Heart right ventricle (tissue), 16 donors: ENCODE data around the gene NACA. TPM values are rescaled to one million over a fixed set of nuclear protein-coding genes. Genes with fewer than 3 reads are reported as not detected.

Experiments used
- ATAC-seq, 8 donors: fragments of 200-7000 bp; cut with Tn5 transposase; one replicate each; pipeline ENCODE4 v1.9.1; 2020; ENCODE audit warnings: mild to moderate bottlenecking in 8 of 8, moderate library complexity in 8 of 8, moderate number of reproducible peaks in 1 of 8
- DNase-seq, 2 donors: peaks; one replicate each; pipeline ENCODE4 v3.0.0-alpha.2; 2020
- H3K27ac ChIP-seq, 10 donors: fragments of 200-600 bp; sonication (generic) in 2 of 10; one replicate each; pipeline versions ENCODE4 v1.5.0 to v1.8.0; 2020 to 2022; ENCODE audit warnings: mild to moderate bottlenecking in 3 of 10
- H3K27me3 ChIP-seq, 7 donors: fragments of 200-600 bp; one replicate each; pipeline ENCODE4 v1.8.0; 2021 to 2022; ENCODE audit warnings: mild to moderate bottlenecking in 2 of 7
- H3K36me3 ChIP-seq, 9 donors: fragments of 200-600 bp; sonication (generic) in 1 of 9; one replicate each; pipeline versions ENCODE4 v1.5.0 to v1.8.0; 2020 to 2022; ENCODE audit warnings: mild to moderate bottlenecking in 2 of 9
- H3K4me1 ChIP-seq, 9 donors: fragments of 200-600 bp; sonication (generic) in 1 of 9; one replicate each; pipeline versions ENCODE4 v1.5.0 to v1.8.0; 2020 to 2022; ENCODE audit warnings: mild to moderate bottlenecking in 4 of 9
- H3K4me3 ChIP-seq, 10 donors: fragments of 200-600 bp; sonication (generic) in 2 of 10; one replicate each; pipeline versions ENCODE4 v1.5.0 to v1.8.0; 2020 to 2022; ENCODE audit warnings: mild to moderate bottlenecking in 7 of 10, moderate library complexity in 2 of 10
- H3K9me3 ChIP-seq, 11 donors: fragments of 200-600 bp in 10 of 11; sonication (generic) in 2 of 11; one replicate each; pipeline versions ENCODE4 v1.5.0 to v1.8.0; 2013 to 2022; ENCODE audit warnings: mild to moderate bottlenecking in 2 of 11, control low read depth in 1 of 11, moderate library complexity in 1 of 11
- WGBS, 2 donors: extraction: QIAGEN DNeasy Blood & Tissue Kit; methylation state at CpG; one replicate each; pipeline ENCODE4 v1.1.7; 2013; ENCODE audit warnings: inconsistent platforms in 1 of 2; 5-methylcytosine and 5-hydroxymethylcytosine counted together
- intact Hi-C, 10 donors: fragments of 100-400 bp; cut with DNase I; formaldehyde crosslinking; loops; one replicate each; pipeline versions ENCODE4 v1.11.1 to v1.14.2; 2022
- polyA plus RNA-seq, 2 donors: library from polyadenylated mRNA; stranded (reverse); fragments of 200-250 nt; gene quantifications; one replicate each; pipeline ENCODE4 v1.2.3, GENCODE V29; 2013
- total RNA-seq, 10 donors: library from RNA; stranded (reverse); fragmentation: NEBNext Ultra II Directional in 3 of 10; extraction: Animal tissue kit (Norgen Biotek cat#: 25700) in 3 of 10; gene quantifications; one replicate each; pipeline versions ENCODE4 v1.2.1 to v1.2.4, GENCODE V29; 2021 to 2023
- TF ChIP-seq, protein P1 (sequence below), 9 donors: fragments of 200-600 bp; sonication (generic) in 2 of 9; IDR thresholded peaks; one replicate each; pipeline versions ENCODE4 v1.5.0 to v1.8.0; 2021 to 2022; ENCODE audit warnings: antibody characterized with exemption in 9 of 9, mild to moderate bottlenecking in 5 of 9, moderate library complexity in 1 of 9
- donor health status: Arrhythmogenic right ventricular cardiomyopathy.
- donor health status: ischemic (EF 13 %, LVEDD 7.1; RV severe dilation, severe dysfunction).
- donor health status: healthy with polysubstance abuse.
- donor health status: DM: no; HTN: yes; CAD: no.
- donor health status: DM: no; HTN: no; CAD: no.
- donor health status: ischemic (EF 25% LVEDD 6.9; RV normal size, moderate dysfunction).
- donor health status: ischemic (EF 25% LVEDD 5.7; RV mildly dilated, moderate dysfunction).
- donor health status: healthy.
- donor health status: DM: yes; HTN: yes; CAD: no.
- donor health status: Ischemic cardiomyopathy.
- donor health status: ischemic (EF 35%, LVEDD 5.7; RV mildly dilated, moderate dysfunction).
- donor health status: nonischemic (EF 11% LVEDD 7.7; RV severe dilation, severe dysfunction).
- donor health status: DM: yes; HTN: yes; CAD: no.
- donor health status: PGD.
- donor health status: ischemic (EF 29% LVEDD 5.4; RV normal size, mild dysfunction).
- donor health status: nonischemic (EF 23%, LVEDD 6.1; RV moderate dilation, normal function).

Gene NACA
- total and polyA plus RNA-seq, 12 donors, result 476 to 1,249 (median 615) TPM

DNA sequence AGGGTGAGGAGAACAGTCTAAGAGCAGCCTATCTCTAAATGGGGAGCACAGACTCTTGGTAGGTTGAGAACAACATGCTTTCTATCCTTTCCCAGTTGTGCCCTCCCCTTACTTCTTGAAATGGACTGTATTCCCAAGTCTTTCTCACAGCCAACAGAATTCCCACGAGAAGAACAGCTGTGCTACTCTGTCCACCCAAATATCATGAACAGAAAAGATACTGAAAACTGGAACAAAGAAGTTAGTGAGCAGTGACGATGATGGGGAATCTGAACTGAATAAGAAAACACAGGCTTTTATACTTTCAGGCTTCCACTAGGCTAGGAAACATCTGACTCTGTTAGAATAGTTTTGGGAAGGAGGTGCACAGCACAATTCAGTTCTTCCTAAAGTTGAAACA is 3.4 kb downstream of the NACA start:
- WGBS, 2 donors, result 22 to 24% methylated on average over 2 of the region's 2 CpGs
- H3K4me1 ChIP-seq, result peaks cover 24 to 78% (median 65%) of the 10 kb centered on the region in 9 donors
- peak overlapping the region in 7 of 10 donors; percentile 17 to 96 (median 90) for H3K27ac ChIP-seq
- peak overlapping the region in 5 of 10 donors; percentile 17 to 99 (median 86) for H3K4me3 ChIP-seq
- intact Hi-C loops, result loop anchor here in 6 of 10 donors (2.0 to 10.0 kb wide), 5 partner anchors 33 to 87 kb away; partner anchors contain the start of genes PTGES3 (in 3 of the 6), ATP5F1B (in 2 of the 6) and BAZ2A (in 1 of the 6)
- peaks cover 0 to 53% (median 14%) of the 10 kb centered on the region in 9 donors for H3K36me3 ChIP-seq
- H3K27me3 ChIP-seq, result no peaks in the 10 kb centered on the region
- no peaks in the 10 kb centered on the region for H3K9me3 ChIP-seq
- DNase-seq (no peak), ATAC-seq (no peak)
- TF ChIP-seq, protein P1, sequence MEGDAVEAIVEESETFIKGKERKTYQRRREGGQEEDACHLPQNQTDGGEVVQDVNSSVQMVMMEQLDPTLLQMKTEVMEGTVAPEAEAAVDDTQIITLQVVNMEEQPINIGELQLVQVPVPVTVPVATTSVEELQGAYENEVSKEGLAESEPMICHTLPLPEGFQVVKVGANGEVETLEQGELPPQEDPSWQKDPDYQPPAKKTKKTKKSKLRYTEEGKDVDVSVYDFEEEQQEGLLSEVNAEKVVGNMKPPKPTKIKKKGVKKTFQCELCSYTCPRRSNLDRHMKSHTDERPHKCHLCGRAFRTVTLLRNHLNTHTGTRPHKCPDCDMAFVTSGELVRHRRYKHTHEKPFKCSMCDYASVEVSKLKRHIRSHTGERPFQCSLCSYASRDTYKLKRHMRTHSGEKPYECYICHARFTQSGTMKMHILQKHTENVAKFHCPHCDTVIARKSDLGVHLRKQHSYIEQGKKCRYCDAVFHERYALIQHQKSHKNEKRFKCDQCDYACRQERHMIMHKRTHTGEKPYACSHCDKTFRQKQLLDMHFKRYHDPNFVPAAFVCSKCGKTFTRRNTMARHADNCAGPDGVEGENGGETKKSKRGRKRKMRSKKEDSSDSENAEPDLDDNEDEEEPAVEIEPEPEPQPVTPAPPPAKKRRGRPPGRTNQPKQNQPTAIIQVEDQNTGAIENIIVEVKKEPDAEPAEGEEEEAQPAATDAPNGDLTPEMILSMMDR (IDR thresholded peaks at IDR 0.05), result no peak

DNA sequence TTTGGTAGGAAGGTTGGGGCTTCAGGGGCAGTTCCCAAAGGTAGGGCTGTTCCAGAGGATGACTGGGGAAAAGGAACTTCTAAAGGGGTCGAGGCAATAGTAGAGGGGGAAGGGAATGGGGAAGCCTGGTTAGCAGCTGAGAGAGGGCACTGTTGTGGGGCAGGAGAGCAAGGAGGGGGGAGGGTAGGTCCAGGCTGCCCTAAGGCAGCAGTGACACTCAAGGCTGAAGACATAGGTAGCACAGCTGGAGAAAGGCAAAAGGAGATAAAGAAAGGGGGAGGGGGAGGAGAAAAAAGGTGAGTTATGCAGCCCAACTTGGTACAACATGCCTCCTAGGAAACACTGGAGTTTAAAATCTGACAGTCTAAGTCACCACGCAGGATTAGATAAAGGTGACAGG is 3.9 kb downstream of the NACA start:
- intact Hi-C loops, result loop anchor here in 5 of 10 donors (5.0 to 10.0 kb wide), 4 partner anchors 34 to 86 kb away; partner anchors contain the start of genes ATP5F1B (in 2 of the 5), PTGES3 (in 2 of the 5) and BAZ2A (in 1 of the 5)
- Histone ChIP-seq H3K36me3 (peaks cover 0 to 58% (median 14%) of the 10 kb centered on the region in 9 donors), H3K4me3 (peak overlapping the region in 4 of 10 donors; percentile 7 to 99 (median 52)), H3K27me3 (no peaks in the 10 kb centered on the region), H3K27ac (peak overlapping the region in 6 of 10 donors; percentile 17 to 96 (median 92)), H3K9me3 (no peaks in the 10 kb centered on the region), H3K4me1 (peaks cover 24 to 82% (median 64%) of the 10 kb centered on the region in 9 donors)
- 32 to 50% methylated on average over 2 of the region's 2 CpGs for WGBS, 2 donors
- TF ChIP-seq, protein P1 (IDR thresholded peaks at IDR 0.05), result no peak
- ATAC-seq (no peak), DNase-seq (no peak)

DNA sequence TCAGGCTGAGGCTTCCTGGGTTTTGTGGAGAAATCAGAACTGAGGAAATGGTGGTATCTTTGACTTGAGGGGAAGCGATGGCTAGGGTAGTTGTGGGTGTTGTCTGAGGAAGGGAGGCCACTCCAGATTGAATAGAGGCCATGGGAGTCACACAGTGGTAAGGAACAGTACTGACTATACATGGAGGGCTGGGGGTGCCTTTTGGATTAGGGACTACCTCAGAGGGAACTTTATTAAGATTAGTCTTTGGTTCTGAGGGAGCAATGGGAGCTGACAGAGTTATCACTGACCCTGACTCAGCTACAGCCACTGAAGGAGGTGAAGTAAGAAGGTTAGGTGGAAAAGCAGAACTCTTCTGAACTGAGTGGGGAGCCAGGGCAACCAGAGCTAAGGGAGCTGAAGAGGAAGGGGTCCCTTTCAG is 4.4 kb downstream of the NACA start:
- H3K9me3 ChIP-seq, result no peaks in the 10 kb centered on the region
- TF ChIP-seq, protein P1 (IDR thresholded peaks at IDR 0.05), result no peak
- WGBS, 2 donors, result 68 to 74% methylated on average over 1 of the region's 1 CpG
- H3K4me1 ChIP-seq, result peaks cover 24 to 82% (median 66%) of the 10 kb centered on the region in 9 donors
- intact Hi-C loops, result loop anchor here in 5 of 10 donors (5.0 to 10.0 kb wide), 4 partner anchors 33 to 86 kb away; partner anchors contain the start of genes ATP5F1B (in 2 of the 5), PTGES3 (in 2 of the 5) and BAZ2A (in 1 of the 5)
- DNase-seq, result no peak
- peaks cover 0 to 63% (median 18%) of the 10 kb centered on the region in 9 donors for H3K36me3 ChIP-seq
- no peaks in the 10 kb centered on the region for H3K27me3 ChIP-seq
- H3K4me3 ChIP-seq, result no peak overlapping the region
- ATAC-seq, result no peak
- peak overlapping the region in 3 of 10 donors; percentile 21 to 96 (median 93) for H3K27ac ChIP-seq

DNA sequence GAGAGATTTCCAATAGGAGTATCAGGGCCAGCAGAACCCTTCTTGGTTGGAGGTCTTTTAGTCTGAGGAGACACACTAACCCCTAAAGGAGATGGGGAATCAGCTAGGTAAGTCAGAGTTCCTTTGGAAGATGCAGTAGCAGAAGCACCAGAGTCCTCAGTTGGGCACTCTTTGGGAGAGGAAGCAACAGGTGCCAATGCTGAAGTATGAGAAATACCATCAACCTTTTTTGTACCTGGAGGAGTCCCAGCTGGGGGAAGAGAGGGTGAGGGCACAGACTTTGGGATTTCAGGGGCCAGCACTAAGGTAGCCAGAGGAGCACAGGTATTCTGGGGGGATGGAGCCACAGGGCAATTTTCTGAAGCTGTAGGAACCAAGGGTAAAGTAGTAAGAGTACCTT is 6.0 kb downstream of the NACA start:
- Histone ChIP-seq H3K4me1 (peaks cover 24 to 84% (median 68%) of the 10 kb centered on the region in 9 donors), H3K27ac (no peak overlapping the region), H3K36me3 (peaks cover 0 to 80% (median 25%) of the 10 kb centered on the region in 9 donors), H3K27me3 (no peaks in the 10 kb centered on the region), H3K9me3 (no peaks in the 10 kb centered on the region), H3K4me3 (no peak overlapping the region)
- DNase-seq (no peak), ATAC-seq (no peak)
- TF ChIP-seq, protein P1 (IDR thresholded peaks at IDR 0.05), result no peak
- intact Hi-C loops, result no loop called here
